ENCODE measurements around the gene DNAJC17. TPM values are rescaled to one million over a fixed set of nuclear protein-coding genes. Genes with fewer than 3 reads are reported as not detected.

The DNAJC17 gene, protein sequence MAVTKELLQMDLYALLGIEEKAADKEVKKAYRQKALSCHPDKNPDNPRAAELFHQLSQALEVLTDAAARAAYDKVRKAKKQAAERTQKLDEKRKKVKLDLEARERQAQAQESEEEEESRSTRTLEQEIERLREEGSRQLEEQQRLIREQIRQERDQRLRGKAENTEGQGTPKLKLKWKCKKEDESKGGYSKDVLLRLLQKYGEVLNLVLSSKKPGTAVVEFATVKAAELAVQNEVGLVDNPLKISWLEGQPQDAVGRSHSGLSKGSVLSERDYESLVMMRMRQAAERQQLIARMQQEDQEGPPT
- total RNA-seq: 10 to 100 TPM in 1 of 2 donors, 1 to 10 TPM in 1; 10.0 to 13.8 TPM
- 10 to 100 TPM; 25.9 to 32.5 TPM for polyA plus RNA-seq

GRCh38 chr15:40807028-40807887 is at the start of gene DNAJC17, which contains the start of gene ZFYVE19:
Gene DNAJC17, minus strand, starts transcription at chr15:40807473. Its CDS starts 27 bp downstream, at chr15:40807446.
Gene ZFYVE19, plus strand, starts transcription at chr15:40807089. Its CDS starts 501 bp downstream, at chr15:40807590.
- no peaks in the 10 kb centered on the region for H3K27me3 ChIP-seq (ENCODE audit: control insufficient read depth in 4 of 4, insufficient read depth in 4 of 4, low read length in 3 of 4)
- TF ChIP-seq, protein P1, sequence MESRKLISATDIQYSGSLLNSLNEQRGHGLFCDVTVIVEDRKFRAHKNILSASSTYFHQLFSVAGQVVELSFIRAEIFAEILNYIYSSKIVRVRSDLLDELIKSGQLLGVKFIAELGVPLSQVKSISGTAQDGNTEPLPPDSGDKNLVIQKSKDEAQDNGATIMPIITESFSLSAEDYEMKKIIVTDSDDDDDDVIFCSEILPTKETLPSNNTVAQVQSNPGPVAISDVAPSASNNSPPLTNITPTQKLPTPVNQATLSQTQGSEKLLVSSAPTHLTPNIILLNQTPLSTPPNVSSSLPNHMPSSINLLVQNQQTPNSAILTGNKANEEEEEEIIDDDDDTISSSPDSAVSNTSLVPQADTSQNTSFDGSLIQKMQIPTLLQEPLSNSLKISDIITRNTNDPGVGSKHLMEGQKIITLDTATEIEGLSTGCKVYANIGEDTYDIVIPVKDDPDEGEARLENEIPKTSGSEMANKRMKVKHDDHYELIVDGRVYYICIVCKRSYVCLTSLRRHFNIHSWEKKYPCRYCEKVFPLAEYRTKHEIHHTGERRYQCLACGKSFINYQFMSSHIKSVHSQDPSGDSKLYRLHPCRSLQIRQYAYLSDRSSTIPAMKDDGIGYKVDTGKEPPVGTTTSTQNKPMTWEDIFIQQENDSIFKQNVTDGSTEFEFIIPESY (IDR thresholded peaks at IDR 0.05): peak; percentile 85
- TF ChIP-seq YY1 (IDR thresholded peaks at IDR 0.05): peak; percentile 94
- TF ChIP-seq REST (IDR thresholded peaks at IDR 0.05): peak; percentile 67
- no peak for TF ChIP-seq EGR1 (IDR thresholded peaks at IDR 0.05; ENCODE audit: low read depth in 2 of 2)
- peak in 1 of 2 donors; percentile 63 for TF ChIP-seq GABPA (IDR thresholded peaks at IDR 0.05 in 1 of 2, conservative IDR thresholded peaks at IDR 0.05 in 1 of 2)
- TF ChIP-seq SP1 (IDR thresholded peaks at IDR 0.05): peak; percentile 82
- no peak for TF ChIP-seq NR2F2 (IDR thresholded peaks at IDR 0.05)
- TF ChIP-seq HNF4G (IDR thresholded peaks at IDR 0.05): no peak
- TF ChIP-seq RAD21 (IDR thresholded peaks at IDR 0.05): peak; percentile 8 to 34
- TF ChIP-seq RXRA (IDR thresholded peaks at IDR 0.05): peak; percentile 59 to 67
- peak; percentile 49 for TF ChIP-seq TAF1 (conservative IDR thresholded peaks at IDR 0.05)
- TF ChIP-seq HNF4A (conservative IDR thresholded peaks at IDR 0.05): peak; percentile 29 to 56
- TF ChIP-seq, protein P2, sequence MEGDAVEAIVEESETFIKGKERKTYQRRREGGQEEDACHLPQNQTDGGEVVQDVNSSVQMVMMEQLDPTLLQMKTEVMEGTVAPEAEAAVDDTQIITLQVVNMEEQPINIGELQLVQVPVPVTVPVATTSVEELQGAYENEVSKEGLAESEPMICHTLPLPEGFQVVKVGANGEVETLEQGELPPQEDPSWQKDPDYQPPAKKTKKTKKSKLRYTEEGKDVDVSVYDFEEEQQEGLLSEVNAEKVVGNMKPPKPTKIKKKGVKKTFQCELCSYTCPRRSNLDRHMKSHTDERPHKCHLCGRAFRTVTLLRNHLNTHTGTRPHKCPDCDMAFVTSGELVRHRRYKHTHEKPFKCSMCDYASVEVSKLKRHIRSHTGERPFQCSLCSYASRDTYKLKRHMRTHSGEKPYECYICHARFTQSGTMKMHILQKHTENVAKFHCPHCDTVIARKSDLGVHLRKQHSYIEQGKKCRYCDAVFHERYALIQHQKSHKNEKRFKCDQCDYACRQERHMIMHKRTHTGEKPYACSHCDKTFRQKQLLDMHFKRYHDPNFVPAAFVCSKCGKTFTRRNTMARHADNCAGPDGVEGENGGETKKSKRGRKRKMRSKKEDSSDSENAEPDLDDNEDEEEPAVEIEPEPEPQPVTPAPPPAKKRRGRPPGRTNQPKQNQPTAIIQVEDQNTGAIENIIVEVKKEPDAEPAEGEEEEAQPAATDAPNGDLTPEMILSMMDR (IDR thresholded peaks at IDR 0.05; ENCODE audit: low read depth, low read length, missing input control): peak; percentile 4
- H3K36me3 ChIP-seq (ENCODE audit: control insufficient read depth in 4 of 4, insufficient read depth in 3 of 4, low read depth in 1 of 4, low read length in 3 of 4): peaks cover 3 to 12% (median 8%) of the 10 kb centered on the region in 4 donors
- peak within 1 kb of the TSS; percentile 51 to 95 for H3K9ac ChIP-seq (ENCODE audit: low read depth in 1 of 2, low read length in 2 of 2)
- no peaks in the 10 kb centered on the region for H3K9me3 ChIP-seq (ENCODE audit: control insufficient read depth in 4 of 4, low read length in 3 of 4)
- WGBS: under 1% methylated on average over 64 of the region's 64 CpGs
- peak within 1 kb of the TSS; percentile 90 to 97 for H3K27ac ChIP-seq (ENCODE audit: low read depth in 1 of 2, low read length in 2 of 2)
- H3K4me1 ChIP-seq (ENCODE audit: control insufficient read depth in 4 of 4, insufficient read depth in 4 of 4, low read length in 3 of 4): peaks cover 10 to 56% (median 46%) of the 10 kb centered on the region in 4 donors
- peak within 1 kb of the TSS; percentile 76 to 100 (median 77) for H3K4me3 ChIP-seq (ENCODE audit: low read depth in 1 of 3, low read length in 3 of 3)
- DNase-seq (ENCODE audit: low spot score): peak; percentile 91

All from liver (tissue), 9 donors.